Measurements from ENCODE around the gene DNASE1L3.

GRCh38 chr3:58218904-58219303, 8.1 kb upstream of the DNASE1L3 start:
- TF ChIP-seq CREM (IDR thresholded peaks at IDR 0.05) (no peak), CREM (CRISPR knock-in tag; IDR thresholded peaks at IDR 0.05) (no peak), GABPB1 (CRISPR knock-in tag; IDR thresholded peaks at IDR 0.05) (no peak)
